SK-N-MC (cell line): Measurements from ENCODE around the gene AKT1.

ENCODE experiments used
- EZH2 ChIP-seq: fragments of 200-600 bp; sonication (generic); IDR thresholded peaks from one replicate; pipeline ENCODE4 v1.6.1; 2017; ENCODE audit warnings: antibody characterized with exemption
- POLR2AphosphoS5 ChIP-seq: IDR thresholded peaks from 2 replicates; pipeline ENCODE4 v1.6.1; 2012; ENCODE audit warnings: mild to moderate bottlenecking, low read depth, low read length, borderline replicate concordance

- TF ChIP-seq POLR2AphosphoS5 (no peak), EZH2 (no peak)
These were observed 5.4 kb upstream of the AKT1 start, which contains the start of gene ZBTB42 for GRCh38 chr14:104800771-104801519.
